H9 (cell line): ENCODE results near the gene GATA3. TPM values are rescaled to one million over a fixed set of nuclear protein-coding genes. Genes with fewer than 3 reads are reported as not detected.

Experiments used
- DNase-seq: peaks from one replicate; pipeline ENCODE4 v3.0.0-alpha.2; 2017
- H2AFZ ChIP-seq: one replicate; pipeline ENCODE4 v1.6.1; 2013; ENCODE audit warnings: mild to moderate bottlenecking, low read length, control low read depth, moderate library complexity
- H2AK5ac ChIP-seq: 2 replicates; pipeline ENCODE4 v1.6.1; 2013; ENCODE audit warnings: low read length, control low read depth, mixed read lengths; ENCODE audit not compliant: insufficient read length
- H2BK120ac ChIP-seq: one replicate; pipeline ENCODE4 v1.6.1; 2013; ENCODE audit warnings: low read depth, mild to moderate bottlenecking, low read length, control low read depth, inconsistent platforms; ENCODE audit not compliant: poor library complexity, severe bottlenecking
- H2BK12ac ChIP-seq: 2 replicates; pipeline ENCODE4 v1.6.1; 2013; ENCODE audit warnings: low read length, control low read depth, mixed read lengths, low read depth; ENCODE audit not compliant: insufficient read length
- H2BK15ac ChIP-seq: 2 replicates; pipeline ENCODE4 v1.6.1; 2013; ENCODE audit warnings: low read depth, low read length, control low read depth
- H2BK20ac ChIP-seq: one replicate; pipeline ENCODE4 v1.6.1; 2013; ENCODE audit warnings: low read depth, mild to moderate bottlenecking, low read length, control low read depth, inconsistent platforms; ENCODE audit not compliant: poor library complexity, severe bottlenecking
- H2BK5ac ChIP-seq: 2 replicates; pipeline ENCODE4 v1.6.1; 2013; ENCODE audit warnings: low read length, control low read depth, mixed read lengths; ENCODE audit not compliant: insufficient read length
- H3K14ac ChIP-seq: 2 replicates; pipeline ENCODE4 v1.6.1; 2013; ENCODE audit warnings: low read length, control low read depth; ENCODE audit not compliant: insufficient read depth
- H3K18ac ChIP-seq: 2 replicates; pipeline ENCODE4 v1.6.1; 2013; ENCODE audit warnings: low read depth, mild to moderate bottlenecking, mixed read lengths, low read length, control low read depth; ENCODE audit not compliant: insufficient read length
- H3K23ac ChIP-seq: 2 replicates; pipeline ENCODE4 v1.6.1; 2013; ENCODE audit warnings: low read length, control low read depth, mixed read lengths, low read depth; ENCODE audit not compliant: insufficient read length
- H3K23me2 ChIP-seq: 2 replicates; pipeline ENCODE4 v1.6.1; 2013; ENCODE audit warnings: low read depth, mild to moderate bottlenecking, mixed read lengths, low read length, control low read depth; ENCODE audit not compliant: insufficient read length, poor library complexity, severe bottlenecking
- H3K27ac ChIP-seq: 2 replicates; pipeline ENCODE4 v1.5.1; 2013; ENCODE audit warnings: low read length, control low read depth, mixed read lengths, low read depth; ENCODE audit not compliant: insufficient read length
- H3K27me3 ChIP-seq: 2 replicates; pipeline ENCODE4 v1.6.1; 2013; ENCODE audit warnings: low read length, control low read depth, inconsistent platforms; ENCODE audit not compliant: insufficient read depth
- H3K4ac ChIP-seq: 2 replicates; pipeline ENCODE4 v1.6.1; 2013; ENCODE audit warnings: low read depth, mild to moderate bottlenecking, control low read depth, inconsistent platforms, low read length, moderate library complexity
- H3K4me1 ChIP-seq: 2 replicates; pipeline ENCODE4 v1.6.1; 2013; ENCODE audit warnings: low read length, control low read depth, inconsistent platforms; ENCODE audit not compliant: insufficient read depth
- H3K4me2 ChIP-seq: 2 replicates; pipeline ENCODE4 v1.6.1; 2013; ENCODE audit warnings: low read length, control low read depth, mixed read lengths; ENCODE audit not compliant: insufficient read length, insufficient read depth
- H3K56ac ChIP-seq: 2 replicates; pipeline ENCODE4 v1.6.1; 2013; ENCODE audit warnings: low read depth, mild to moderate bottlenecking, mixed read lengths, low read length, control low read depth; ENCODE audit not compliant: insufficient read length
- H3K79me1 ChIP-seq: 2 replicates; pipeline ENCODE4 v1.6.1; 2013; ENCODE audit warnings: low read depth, mild to moderate bottlenecking, moderate library complexity, low read length, control low read depth, inconsistent platforms; ENCODE audit not compliant: insufficient read depth, poor library complexity, severe bottlenecking
- H3K79me2 ChIP-seq: 2 replicates; pipeline ENCODE4 v1.6.1; 2013; ENCODE audit warnings: low read length, control low read depth, inconsistent platforms; ENCODE audit not compliant: insufficient read depth
- H3K9ac ChIP-seq: 2 replicates; pipeline ENCODE4 v1.6.1; 2013; ENCODE audit warnings: low read length, control low read depth, mixed read lengths; ENCODE audit not compliant: insufficient read length; ENCODE audit errors: extremely low read depth
- H3K9me3 ChIP-seq: one replicate; pipeline ENCODE4 v1.6.1; 2013; ENCODE audit warnings: low read depth, low read length, inconsistent platforms; ENCODE audit not compliant: control insufficient read depth
- H3T11ph ChIP-seq: one replicate; pipeline ENCODE4 v1.6.1; 2013; ENCODE audit warnings: mild to moderate bottlenecking, low read length, control low read depth, inconsistent platforms
- H4K20me1 ChIP-seq: one replicate; pipeline ENCODE4 v1.6.1; 2013; ENCODE audit not compliant: control insufficient read depth, insufficient read length, insufficient read depth
- H4K5ac ChIP-seq: 2 replicates; pipeline ENCODE4 v1.6.1; 2013; ENCODE audit warnings: low read depth, mild to moderate bottlenecking, mixed read lengths, low read length, control low read depth; ENCODE audit not compliant: insufficient read length
- H4K8ac ChIP-seq: replicated peaks from 2 replicates; pipeline ENCODE4 v1.6.1; 2013; ENCODE audit warnings: low read length, control low read depth, mixed read lengths, low read depth; ENCODE audit not compliant: insufficient read length
- H4K91ac ChIP-seq: 2 replicates; pipeline ENCODE4 v1.6.1; 2013; ENCODE audit warnings: low read depth, mild to moderate bottlenecking, moderate library complexity, mixed read lengths, low read length, control low read depth; ENCODE audit not compliant: insufficient read length
- H3K27ac Mint-ChIP-seq, 3 experiments: 2 replicates in 2 of 3; 3 replicates in 1 of 3; pipeline ENCODE4 v1.8.0; 2020 to 2021; ENCODE audit warnings: mixed read lengths in 3 of 3, mild to moderate bottlenecking in 1 of 3, moderate library complexity in 1 of 3
- H3K27me3 Mint-ChIP-seq: 2 replicates; pipeline ENCODE4 v1.8.0; 2021; ENCODE audit warnings: low read depth, mild to moderate bottlenecking, moderate library complexity, mixed read lengths
- H3K36me3 Mint-ChIP-seq, 3 experiments: 2 replicates in 2 of 3; 3 replicates in 1 of 3; pipeline ENCODE4 v1.8.0; 2020 to 2021; ENCODE audit warnings: low read depth in 3 of 3, mixed read lengths in 3 of 3; ENCODE audit not compliant: insufficient read depth in 1 of 3
- H3K4me1 Mint-ChIP-seq, 2 experiments: 2 replicates each; pipeline ENCODE4 v1.8.0; 2020; ENCODE audit warnings: mixed read lengths in 2 of 2
- H3K4me3 Mint-ChIP-seq, 2 experiments: 2 replicates in 1 of 2; 3 replicates in 1 of 2; pipeline ENCODE4 v1.8.0; 2020 to 2021; ENCODE audit warnings: mild to moderate bottlenecking in 2 of 2, mixed read lengths in 2 of 2, moderate library complexity in 1 of 2
- H3K9me3 Mint-ChIP-seq, 2 experiments: 2 replicates in 1 of 2; 3 replicates in 1 of 2; pipeline ENCODE4 v1.8.0; 2020; ENCODE audit warnings: mild to moderate bottlenecking in 2 of 2, mixed read lengths in 2 of 2, moderate library complexity in 1 of 2
- WGBS: extraction: QIAGEN DNeasy Blood & Tissue Kit; methylation state at CpG from one replicate; pipeline ENCODE4 v1.1.7; 2013; ENCODE audit warnings: missing lambda C conversion rate, low lambda C conversion rate, mixed read lengths; ENCODE audit not compliant: insufficient read length; ENCODE audit errors: extremely low coverage; 5-methylcytosine and 5-hydroxymethylcytosine counted together
- total RNA-seq: library from RNA; stranded (reverse); gene quantifications from 2 replicates; pipeline ENCODE4 v1.2.1, GENCODE V29; 2021
- TF ChIP-seq, protein P1 (sequence below): fragments of 200-600 bp; sonication (generic); conservative IDR thresholded peaks from 3 replicates; pipeline ENCODE4 v1.8.0; 2021; ENCODE audit warnings: antibody characterized with exemption, mild to moderate bottlenecking

The GATA3 gene
- total RNA-seq, 1 experiment from 2014 or later: 0.31 TPM

DNA sequence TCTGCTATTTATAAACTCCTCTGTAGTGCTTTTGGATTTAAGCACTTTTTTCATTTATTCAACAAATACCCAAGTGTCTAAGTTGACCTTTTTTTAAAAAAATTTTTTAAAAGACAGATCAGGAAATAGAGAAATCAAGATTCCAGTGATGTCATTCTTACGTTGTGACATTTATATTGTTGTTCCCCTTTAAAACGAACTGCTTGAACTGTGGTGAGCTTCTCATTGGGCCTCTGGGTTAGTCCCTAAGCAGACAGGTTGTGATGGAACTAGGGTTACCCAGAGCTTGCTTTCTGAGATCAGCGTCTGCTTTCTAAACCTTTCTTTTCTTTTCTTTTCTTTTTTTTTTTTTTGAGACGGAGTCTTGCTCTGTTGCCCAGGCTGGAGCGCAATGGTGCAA, 22.4 kb downstream of the GATA3 start:
- Histone ChIP-seq H3K4me1 (peaks cover 3% of the 10 kb centered on the region; the same call in 1 of the 2 replicates), H2BK12ac (no peak overlapping the region), H3K23ac (no peak overlapping the region), H3K56ac (no peak overlapping the region), H3K9ac (no peak overlapping the region), H3K27me3 (no peaks in the 10 kb centered on the region; the same call in 1 of the 2 replicates), H3K27ac (no peak overlapping the region), H3K9me3 (no peaks in the 10 kb centered on the region), H2BK120ac (no peak overlapping the region), H4K20me1 (no peaks in the 10 kb centered on the region), H3T11ph (no peak overlapping the region), H4K91ac (no peak overlapping the region), H3K79me1 (no peaks in the 10 kb centered on the region), H2BK20ac (no peak overlapping the region), H2AFZ (no peak overlapping the region), H2BK5ac (no peak overlapping the region), H2AK5ac (no peak overlapping the region), H3K4ac (no peak overlapping the region), H2BK15ac (no peak overlapping the region), H3K79me2 (no peaks in the 10 kb centered on the region), H3K4me2 (no peak overlapping the region), H3K18ac (no peak overlapping the region), H3K14ac (no peak overlapping the region), H4K5ac (no peak overlapping the region), H3K23me2 (no peaks in the 10 kb centered on the region), H4K8ac (no peak overlapping the region)
- TF ChIP-seq, protein P1, sequence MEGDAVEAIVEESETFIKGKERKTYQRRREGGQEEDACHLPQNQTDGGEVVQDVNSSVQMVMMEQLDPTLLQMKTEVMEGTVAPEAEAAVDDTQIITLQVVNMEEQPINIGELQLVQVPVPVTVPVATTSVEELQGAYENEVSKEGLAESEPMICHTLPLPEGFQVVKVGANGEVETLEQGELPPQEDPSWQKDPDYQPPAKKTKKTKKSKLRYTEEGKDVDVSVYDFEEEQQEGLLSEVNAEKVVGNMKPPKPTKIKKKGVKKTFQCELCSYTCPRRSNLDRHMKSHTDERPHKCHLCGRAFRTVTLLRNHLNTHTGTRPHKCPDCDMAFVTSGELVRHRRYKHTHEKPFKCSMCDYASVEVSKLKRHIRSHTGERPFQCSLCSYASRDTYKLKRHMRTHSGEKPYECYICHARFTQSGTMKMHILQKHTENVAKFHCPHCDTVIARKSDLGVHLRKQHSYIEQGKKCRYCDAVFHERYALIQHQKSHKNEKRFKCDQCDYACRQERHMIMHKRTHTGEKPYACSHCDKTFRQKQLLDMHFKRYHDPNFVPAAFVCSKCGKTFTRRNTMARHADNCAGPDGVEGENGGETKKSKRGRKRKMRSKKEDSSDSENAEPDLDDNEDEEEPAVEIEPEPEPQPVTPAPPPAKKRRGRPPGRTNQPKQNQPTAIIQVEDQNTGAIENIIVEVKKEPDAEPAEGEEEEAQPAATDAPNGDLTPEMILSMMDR: no peak
- Mint-ChIP-seq H3K9me3 (no peaks in the 10 kb centered on the region), H3K27ac (no peak overlapping the region; a peak in 1 of 7 replicates), H3K36me3 (no peaks in the 10 kb centered on the region), H3K27me3 (peaks cover 26% of the 10 kb centered on the region), H3K4me1 (peaks cover 31 to 43% of the 10 kb centered on the region in 2 experiments), H3K4me3 (no peak overlapping the region)
- WGBS: no CpG with 5 or more reads among the region's 5 CpGs
- DNase-seq: no peak
